ENCODE measurements around the gene BRD9. TPM values are rescaled to one million over a fixed set of nuclear protein-coding genes. Genes with fewer than 3 reads are reported as not detected.
A peak's percentile ranks its signal among the peaks of the same experiment; 100 is the strongest.
"Not testable (repeated sequence)": the region's sequence is repeated elsewhere in the genome, so short reads cannot be mapped to it uniquely, and the experiment has no call there.

Gene BRD9
- total RNA-seq, result 38.5 TPM

DNA sequence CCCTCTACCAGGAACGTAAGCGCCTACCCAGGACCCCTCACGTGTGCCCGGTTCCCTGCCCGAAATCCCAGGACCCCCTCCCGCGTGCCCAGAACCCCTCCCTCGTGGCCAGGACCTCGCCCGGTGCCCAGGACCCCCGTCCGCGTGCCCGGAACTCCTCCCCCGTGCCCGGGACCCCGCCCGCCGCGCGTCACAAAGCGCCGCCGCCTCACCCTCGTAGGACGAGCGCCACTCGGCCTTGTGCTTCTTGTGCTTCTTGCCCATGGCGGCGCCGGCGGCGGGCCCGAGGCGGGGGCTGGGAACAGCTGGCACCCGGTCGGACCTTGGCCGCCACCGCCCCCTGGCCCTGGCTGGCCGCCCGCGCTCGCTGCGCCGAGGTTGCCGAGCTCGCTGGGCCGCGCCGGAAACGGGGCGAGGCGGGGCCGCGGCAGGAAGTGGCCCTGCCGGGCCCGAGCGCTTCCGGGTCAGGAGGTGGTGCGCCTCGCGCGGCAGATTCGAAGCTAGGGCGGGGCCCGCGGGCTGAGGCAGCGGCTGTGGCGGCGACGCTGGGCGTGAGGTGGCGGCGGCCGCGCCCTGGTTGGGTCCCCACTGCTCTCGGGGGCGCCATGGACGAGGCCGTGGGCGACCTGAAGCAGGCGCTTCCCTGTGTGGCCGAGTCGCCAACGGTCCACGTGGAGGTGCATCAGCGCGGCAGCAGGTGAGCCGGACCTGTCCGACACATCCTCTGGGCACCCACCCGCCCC, at the start of gene BRD9, which contains the start of gene TRIP13:
Gene BRD9 (minus strand): TSS at position 408 of the 743 bp plus-strand sequence. CDS start 144 bp downstream, at position 264.
Gene TRIP13 (plus strand): TSS at position 491 of the 743 bp plus-strand sequence. CDS start 115 bp downstream, at position 606.
- intact Hi-C loops (cut with DNase I), result no loop called here
- DNase-seq (ENCODE audit: low spot score), result peak; percentile 87
- ATAC-seq, result peak; percentile 97

DNA sequence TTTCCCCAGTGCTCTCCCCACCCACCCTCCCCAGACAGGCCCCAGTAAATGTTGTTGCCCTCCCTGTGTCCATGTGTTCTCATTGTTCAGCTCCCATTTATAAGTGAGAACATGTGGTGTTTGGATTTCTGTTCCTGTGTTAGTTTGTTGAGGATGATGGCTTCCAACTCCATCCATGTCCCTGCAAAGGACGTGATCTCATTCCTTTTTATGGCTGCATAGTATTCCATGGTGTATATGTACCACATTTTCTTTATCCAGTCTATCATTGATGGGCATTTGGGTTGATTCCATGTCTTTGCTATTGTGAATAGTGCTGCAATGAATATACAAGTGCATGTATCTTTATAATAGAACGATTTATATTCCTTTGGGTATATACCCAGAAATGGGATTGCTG, 48.1 kb upstream of the BRD9 start:
- ATAC-seq; intact Hi-C loops (cut with DNase I); DNase-seq (ENCODE audit: low spot score): not testable (repeated sequence)

DNA sequence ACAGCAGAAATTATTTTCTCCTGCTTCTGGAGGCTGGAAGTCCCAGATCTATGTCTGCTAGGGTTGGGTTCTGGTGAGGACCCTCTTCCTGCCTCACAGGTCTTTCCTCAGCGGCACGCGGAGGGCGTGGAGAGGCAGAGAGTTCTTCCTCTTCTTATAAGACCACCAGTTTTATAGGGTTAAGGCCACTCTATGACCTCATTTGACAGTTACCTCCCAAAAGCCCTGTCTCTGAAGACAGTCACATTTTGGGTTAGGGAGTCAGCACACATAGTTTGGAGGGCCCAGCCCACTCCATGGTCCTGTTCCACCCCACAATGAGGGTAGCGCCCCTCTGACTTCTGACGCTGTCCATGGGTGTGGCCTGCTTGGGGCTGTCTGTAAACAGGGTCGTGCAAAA, 46.8 kb upstream of the BRD9 start:
- ATAC-seq (no peak), DNase-seq (ENCODE audit: low spot score) (peak; percentile 42)
- intact Hi-C loops (cut with DNase I), result no loop called here

DNA sequence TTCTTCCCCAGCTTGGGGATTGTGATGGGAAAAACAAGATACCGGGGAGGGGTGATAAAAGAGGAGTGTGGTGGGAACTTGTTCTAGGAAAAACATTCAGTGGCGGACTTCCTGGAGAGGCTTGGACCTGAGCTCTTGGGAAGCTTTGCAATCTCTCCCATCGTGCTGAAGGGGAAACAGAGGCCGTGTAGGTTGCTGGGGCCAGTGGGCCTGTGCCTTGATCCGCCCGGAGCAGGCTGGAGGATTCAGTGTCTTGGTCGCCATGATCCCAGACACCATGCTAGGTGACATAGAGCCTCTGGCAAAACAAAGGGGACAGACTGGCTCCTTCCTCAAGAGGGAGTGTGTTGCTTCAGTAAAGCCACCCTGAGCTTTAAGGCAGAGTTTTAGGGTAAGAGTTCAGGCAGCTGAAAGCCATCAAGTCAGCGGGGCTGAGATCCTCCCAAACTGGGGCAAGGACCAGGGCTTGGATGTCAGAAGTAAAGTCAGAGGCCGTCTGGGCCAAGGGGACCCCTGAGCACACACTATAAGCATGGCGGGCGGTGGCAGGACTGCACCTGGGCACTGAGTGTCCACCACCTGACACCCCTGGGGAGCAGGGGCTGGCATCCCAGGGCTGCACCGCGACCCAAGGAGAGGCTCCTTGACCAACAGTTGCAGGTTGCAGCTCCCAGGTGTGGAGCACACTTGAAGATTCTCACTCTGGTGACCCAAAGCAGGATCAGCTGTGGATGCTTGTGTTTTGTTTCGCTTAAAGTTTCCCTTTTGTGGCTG, 44.7 kb upstream of the BRD9 start:
- intact Hi-C loops (cut with DNase I), result no loop called here
- ATAC-seq, result no peak
- peak; percentile 44 for DNase-seq (ENCODE audit: low spot score)

DNA sequence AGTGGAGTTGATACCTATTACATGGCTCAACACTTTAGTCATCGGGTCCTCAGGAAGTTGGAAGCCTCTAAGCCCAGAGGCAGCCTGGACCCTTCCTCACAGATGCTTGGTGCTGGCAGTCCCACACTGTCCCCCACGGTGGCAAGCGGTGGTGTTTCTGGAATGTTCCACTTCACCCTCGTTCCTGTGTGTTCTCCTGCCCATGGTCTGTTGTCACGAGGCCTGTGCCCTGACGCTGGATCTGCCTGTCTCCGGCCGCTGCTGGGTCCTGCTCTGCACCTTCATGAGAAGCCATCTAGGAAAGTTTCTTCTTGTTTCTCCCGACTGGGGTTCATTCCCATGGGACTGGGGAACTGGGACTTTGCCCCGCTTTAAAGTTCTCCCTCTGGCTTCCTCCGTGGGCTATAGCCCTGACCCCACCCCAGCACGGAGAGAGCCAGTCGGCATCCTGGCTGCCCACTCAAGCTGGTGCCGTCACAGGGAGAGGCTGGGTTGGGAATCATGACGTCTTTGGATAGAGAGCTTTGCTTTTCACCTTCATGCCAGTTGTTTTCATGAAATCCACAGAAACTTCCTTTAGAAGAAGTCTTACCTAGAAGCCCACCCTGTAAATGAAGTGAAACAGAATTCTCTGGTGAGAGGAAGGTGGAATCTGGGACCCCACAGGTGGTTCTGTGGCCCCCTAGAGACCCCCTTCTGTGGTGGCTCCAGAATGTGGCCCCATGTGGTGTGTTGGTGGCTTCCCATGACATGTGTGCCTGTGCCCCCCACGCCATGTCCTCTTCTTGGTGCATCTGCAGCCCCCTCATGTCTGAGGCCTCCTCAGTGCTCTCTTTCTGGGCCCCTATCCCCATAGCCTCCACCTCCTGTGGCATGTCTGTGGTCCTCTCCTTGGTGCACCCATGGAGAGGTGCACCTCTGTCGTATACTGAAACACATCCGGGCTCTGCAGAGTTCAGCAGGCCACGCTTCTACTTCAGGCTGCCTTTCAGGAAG, 43.8 kb upstream of the BRD9 start:
- DNase-seq (ENCODE audit: low spot score), result peak; percentile 47
- no peak for ATAC-seq
- intact Hi-C loops (cut with DNase I), result no loop called here

DNA sequence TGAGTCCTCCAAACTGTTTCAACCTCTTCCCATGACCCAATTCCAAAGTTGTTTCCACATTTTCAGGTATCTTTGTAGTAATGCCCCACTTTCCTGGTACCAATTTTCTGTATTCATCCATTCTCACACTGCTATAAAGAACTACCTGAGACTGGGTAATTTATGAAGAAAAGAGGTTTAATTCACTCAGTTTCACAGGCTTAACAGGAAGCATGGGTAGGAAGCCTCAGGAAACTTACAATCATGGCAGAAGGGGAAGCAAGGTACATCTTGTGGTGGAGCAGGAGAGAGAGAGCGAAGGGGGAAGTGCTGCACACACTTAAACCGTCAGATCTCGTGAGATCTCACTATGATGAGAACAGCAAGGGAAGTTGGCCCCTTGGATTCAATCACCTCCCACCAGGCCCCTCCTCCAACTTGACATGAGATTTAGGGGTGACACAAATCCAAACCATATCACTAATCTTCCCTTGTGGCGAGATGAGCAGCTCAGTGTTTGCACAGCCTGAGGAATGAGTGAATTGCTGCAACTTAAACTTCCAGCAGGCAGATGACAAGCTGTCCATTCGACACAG, 43.0 kb upstream of the BRD9 start:
- DNase-seq (ENCODE audit: low spot score) (no peak), ATAC-seq (no peak)
- intact Hi-C loops (cut with DNase I), result no loop called here

DNA sequence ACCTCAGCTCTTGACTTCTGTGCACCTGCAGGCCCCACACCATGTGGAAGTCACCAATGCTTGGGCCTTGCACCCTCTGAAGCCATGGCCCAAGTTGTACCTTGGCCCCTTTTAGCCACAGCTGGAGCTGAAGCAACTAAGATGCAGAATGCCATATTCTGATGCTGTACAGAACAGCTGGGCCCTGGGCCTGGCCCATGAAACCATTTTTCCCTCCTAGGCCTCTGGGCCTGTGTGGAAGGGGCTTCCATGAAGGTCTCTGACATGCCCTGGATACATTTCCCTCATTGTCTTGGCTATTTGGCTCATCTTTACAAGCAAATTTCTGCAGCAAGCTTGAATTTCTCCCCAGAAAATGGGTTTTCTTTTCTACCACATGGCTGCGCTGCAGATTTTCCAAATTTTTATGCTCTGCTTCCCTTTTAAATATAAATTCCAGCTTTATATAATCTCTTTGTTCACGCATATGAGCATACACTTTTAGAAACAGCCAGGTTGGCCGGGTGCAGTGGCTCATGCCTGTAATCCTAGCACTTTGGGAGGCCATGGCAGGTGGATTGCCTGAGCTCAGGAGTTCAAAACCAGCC, 41.9 kb upstream of the BRD9 start:
- DNase-seq (ENCODE audit: low spot score), result peak; percentile 26
- intact Hi-C loops (cut with DNase I); ATAC-seq: not testable (repeated sequence)

DNA sequence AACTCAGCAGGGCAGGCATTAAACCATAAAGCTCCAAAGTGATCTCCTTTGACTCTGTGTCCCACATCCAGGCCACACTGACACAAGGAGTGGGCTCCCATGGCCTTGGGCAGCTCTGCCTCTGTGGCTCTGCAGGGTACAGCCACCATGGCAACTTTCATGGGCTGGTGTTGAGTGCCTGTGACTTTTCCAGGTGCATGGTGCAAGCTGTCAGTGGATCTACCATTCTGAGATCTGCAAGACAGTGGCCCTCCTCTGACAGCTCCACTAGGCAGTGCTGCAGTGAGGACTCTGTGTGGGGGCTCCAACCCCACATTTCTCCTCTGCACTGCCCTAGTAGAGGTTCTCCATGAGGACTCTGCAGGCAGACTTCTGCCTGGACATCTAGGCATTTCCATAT, 41.4 kb upstream of the BRD9 start:
- intact Hi-C loops (cut with DNase I); ATAC-seq: not testable (repeated sequence)
- peak; percentile 22 for DNase-seq (ENCODE audit: low spot score)

DNA sequence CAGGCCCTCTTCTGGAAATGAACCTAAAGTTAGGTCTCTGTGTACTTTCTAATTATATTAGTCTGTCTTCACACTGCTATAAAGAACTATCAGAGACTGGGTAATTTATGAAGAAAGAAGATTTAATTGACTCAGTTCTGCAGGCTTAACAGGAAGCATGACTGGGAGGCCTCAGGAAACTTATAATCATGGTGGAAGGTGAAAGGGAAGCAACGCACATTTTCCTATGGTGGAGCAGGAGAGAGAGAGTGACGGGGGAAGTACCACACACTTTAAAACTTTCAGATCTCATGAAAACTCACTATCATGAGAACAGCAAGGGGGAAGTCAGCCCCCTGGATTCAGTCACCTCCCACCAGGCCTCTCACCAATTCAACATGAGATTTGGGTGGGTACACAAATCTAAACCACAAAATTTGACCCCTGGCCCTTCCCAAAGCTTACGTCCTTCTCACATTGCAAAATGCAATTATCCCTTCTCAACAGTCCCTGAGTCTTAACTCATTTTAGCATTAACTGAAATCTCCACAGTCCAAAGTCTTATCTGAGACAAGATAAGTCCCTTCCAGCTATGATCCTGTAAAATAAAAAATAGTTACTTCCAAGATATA, 40.8 kb upstream of the BRD9 start:
- ATAC-seq, result no peak
- intact Hi-C loops (cut with DNase I), result no loop called here

DNA sequence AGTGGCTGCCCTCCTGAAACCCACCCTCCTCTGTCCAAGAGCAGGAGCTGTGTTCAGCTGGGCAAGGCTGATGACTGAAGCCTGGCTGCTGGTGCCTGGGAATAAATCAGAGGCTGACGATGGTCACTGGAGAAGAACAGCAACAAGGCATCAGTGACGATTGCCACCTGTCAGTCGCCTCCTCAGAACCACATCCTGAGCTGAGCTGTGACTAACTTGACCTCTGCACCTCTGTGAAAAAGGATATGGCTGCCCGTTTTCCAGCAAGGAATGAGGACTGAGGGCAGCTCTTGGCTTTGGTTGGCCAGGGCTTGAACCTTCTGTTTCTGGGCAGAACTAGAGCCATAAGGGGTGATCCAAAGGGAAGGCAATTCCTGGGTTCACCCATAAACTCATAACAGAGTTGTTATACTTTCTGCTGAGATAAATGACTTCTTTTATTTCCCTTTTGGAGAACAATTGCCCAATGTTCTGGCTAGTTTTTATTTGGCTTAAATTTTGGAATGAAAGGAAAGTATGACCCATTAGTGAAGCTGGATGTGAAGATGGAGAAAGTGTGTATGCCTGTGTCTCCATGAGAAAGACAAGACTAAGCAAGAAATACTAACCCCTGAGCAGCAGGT, 40.1 kb upstream of the BRD9 start:
- DNase-seq (ENCODE audit: low spot score), result peak; percentile 48
- intact Hi-C loops (cut with DNase I), result no loop called here
- ATAC-seq, result peak; percentile 89

More for the DNA sequence above, 40.8 kb upstream of the BRD9 start:
- peak; percentile 14 for DNase-seq (ENCODE audit: low spot score)

DNA sequence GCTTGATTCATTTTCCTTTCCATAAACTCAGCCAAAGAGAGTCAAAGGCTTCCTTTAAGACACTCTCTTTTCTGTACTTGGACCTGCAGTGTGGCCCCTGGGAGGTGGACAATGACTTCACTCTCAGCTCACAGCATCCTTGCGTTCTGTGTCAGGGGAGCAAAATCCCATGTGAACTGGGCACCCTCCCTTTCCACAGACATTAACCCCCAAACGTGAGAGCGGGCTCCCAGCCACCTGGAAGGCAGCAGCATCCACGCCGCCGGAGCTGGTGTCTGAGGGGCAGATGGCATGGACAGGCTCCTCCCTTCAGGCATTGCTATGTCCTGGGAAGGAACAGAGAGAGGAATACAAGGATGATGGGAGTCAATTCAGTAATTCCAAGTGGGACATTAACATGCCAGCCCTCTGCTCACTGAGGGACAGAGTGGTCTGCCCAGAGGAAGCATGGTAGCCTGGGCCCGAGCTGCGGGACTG, 39.6 kb upstream of the BRD9 start:
- intact Hi-C loops (cut with DNase I), result no loop called here
- DNase-seq (ENCODE audit: low spot score) (peak; percentile 48), ATAC-seq (peak; percentile 20)

DNA sequence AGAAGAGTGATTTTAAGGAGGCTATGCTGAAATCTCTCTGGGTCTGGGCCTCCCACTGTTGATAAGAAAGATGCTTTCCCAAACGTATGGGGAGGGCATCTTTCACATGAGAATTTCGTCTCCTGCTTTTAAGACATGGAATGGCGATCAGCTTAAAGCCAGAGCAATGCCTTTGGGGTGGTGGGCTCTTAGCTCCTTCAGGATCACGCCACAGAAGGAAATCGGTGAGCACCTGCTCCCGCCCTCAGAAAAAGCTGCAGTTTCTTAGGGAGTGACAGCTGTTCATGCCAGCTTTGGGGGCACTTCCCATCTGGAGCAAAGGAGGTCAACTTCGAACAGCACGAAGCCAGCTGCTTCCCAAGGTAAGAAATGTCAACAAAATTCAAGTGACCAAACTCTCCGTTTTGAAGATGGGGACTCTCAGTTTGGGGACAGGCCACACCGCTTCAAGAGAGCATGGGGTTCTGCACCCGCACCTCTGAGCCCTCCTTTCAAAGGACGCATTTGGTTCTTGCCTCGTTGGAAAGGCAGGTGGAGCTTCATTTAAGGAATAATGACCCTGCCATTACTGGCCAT, 39.1 kb upstream of the BRD9 start:
- ATAC-seq (no peak), DNase-seq (ENCODE audit: low spot score) (peak; percentile 36)
- intact Hi-C loops (cut with DNase I), result no loop called here

DNA sequence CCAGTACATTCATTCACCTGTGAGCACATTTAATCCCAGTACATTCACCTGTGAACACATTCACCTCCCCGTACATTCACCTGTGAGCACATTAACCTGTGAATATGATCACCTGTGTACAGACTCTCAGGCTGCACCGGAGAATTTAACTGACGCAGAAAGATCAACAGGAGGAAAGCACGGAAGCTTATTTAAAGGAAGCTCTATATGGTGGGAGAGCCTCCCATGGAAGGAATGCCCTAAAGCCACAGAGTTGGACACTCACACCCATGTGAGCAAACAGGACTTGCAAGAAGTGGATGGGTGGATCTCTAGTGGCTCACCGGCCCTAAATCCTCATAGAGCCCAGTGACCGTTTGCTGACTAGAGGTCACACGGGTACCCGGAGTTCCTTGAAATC, 38.3 kb upstream of the BRD9 start:
- DNase-seq (ENCODE audit: low spot score), result no peak
- ATAC-seq, result no peak
- intact Hi-C loops (cut with DNase I), result no loop called here

DNA sequence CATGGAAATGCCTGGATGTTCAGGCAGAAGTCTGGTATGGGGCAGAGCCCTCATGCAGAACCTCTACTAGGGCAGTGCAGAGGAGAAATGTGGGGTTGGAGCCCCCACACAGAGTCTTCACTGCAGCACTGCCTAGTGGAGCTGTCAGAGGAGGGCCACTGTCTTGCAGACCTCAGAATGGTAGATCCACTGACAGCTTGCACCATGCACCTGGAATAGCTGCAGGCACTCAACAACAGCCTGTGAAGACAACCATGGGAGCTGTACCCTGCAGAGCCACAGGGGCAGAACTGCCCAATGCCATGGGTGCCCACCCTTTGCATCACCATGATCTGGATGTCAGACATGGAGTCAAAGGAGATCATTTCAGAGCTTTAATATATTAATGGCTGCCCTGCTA, 37.0 kb upstream of the BRD9 start:
- ATAC-seq, result no peak
- intact Hi-C loops (cut with DNase I), result loop anchor here (10.0 kb wide), 1 partner anchor 215 kb away; no protein-coding TSS in a partner anchor
- DNase-seq (ENCODE audit: low spot score), result peak; percentile 10

DNA sequence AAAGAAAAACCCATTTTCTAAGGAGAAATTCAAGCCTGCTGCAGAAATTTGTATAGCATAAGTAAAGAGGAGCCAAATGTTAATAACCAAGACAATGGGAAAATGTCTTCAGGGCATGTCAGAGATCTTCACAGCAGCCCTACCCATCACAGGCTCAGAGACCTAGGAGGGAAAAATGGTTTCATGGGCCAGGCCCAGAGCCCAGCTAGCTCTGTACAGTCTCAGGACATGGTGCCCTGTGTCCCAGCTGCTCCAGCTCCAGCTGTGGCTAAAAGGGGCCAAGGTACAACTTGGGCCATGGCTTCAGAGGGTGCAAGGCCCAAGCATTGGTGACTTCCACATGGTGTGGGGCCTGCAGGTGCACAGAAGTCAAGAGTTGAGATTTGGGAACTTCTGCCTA, 36.6 kb upstream of the BRD9 start:
- DNase-seq (ENCODE audit: low spot score); ATAC-seq: not testable (repeated sequence)
- intact Hi-C loops (cut with DNase I), result loop anchor here (10.0 kb wide), 1 partner anchor 216 kb away; no protein-coding TSS in a partner anchor

DNA sequence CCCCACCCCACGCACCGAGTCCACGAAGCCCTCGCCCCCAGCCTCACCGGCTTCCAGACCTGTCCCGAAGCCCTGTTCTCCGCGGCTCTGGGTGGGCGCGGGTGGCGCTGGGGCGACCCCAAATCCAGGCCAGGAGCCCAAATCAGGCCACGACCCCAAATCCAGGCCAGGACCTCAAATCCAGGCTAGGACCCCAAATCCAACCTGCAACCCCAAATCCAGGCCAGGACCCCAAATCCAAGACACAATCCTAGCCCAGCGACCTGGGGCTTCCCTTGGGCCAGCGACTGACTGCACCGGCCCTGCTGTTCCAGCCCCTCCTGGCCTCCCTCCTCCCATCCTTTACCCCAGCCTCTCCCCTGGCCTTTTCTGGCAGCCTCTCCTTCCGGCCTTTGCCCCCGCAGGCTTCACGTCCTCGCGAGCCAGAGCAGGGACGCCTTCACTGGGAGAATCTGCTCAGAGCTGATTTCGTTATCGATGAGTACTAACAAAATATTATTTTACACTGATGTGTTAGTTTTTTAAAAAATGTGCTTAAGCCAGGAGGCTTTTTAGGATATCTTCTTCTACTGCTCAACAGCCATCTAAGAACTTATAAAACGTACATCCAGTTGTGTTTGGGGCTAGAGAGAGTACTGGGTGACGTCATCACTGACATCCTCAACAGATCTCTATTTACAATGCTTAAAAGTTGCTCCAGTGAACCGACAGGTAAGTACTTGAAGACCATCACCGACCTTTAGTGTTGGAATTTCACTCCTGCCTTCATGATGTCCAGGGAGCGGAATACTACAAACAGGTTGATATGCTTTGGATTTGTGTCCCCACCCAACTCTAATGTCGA, 34.8 kb upstream of the BRD9 start:
- ATAC-seq, result no peak
- DNase-seq (ENCODE audit: low spot score), result peak; percentile 55
- intact Hi-C loops (cut with DNase I), result loop anchor here (10.0 kb wide), 1 partner anchor 217 kb away; no protein-coding TSS in a partner anchor
